Measurements from ENCODE around the gene SKAP1. TPM values are rescaled to one million over a fixed set of nuclear protein-coding genes. Genes with fewer than 3 reads are reported as not detected.
A peak's percentile ranks its signal among the peaks of the same experiment; 100 is the strongest.

SKAP1 gene
- total RNA-seq, 1 donor from 2014 or later = not detected

DNA sequence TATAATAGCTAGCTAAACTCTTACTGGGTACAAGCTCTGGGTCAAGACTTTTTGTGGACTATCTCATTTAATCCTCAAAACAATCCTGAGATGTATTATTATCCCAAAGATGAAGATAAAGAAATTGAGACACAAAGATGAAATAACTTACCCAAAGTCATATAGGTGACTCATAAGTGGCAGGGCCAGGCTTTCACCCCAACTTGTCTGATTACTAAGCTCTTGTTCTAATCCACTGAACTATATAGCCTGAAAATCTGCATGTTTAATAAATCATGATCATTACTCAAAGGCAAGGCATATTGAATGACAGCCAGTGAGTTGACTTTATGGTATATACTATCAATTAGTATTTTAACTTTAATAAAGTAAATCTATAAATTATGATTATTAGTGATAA is 77.4 kb downstream of the SKAP1 start:
- no peaks in the 10 kb centered on the region for H3K9me3 ChIP-seq (ENCODE audit: low read depth)
- no peak overlapping the region for H3K27ac ChIP-seq
- H4K20me1 ChIP-seq (ENCODE audit: low read depth) = no peaks in the 10 kb centered on the region
- H3K36me3 Mint-ChIP-seq = no peaks in the 10 kb centered on the region
- H3K36me3 ChIP-seq = no peaks in the 10 kb centered on the region
- DNase-seq (ENCODE audit: low spot score) = no peak
- no peak for TF ChIP-seq EZH2 (IDR thresholded peaks at IDR 0.05)
- no peak for TF ChIP-seq EZH2phosphoT487 (IDR thresholded peaks at IDR 0.05)
- TF ChIP-seq, protein P1, sequence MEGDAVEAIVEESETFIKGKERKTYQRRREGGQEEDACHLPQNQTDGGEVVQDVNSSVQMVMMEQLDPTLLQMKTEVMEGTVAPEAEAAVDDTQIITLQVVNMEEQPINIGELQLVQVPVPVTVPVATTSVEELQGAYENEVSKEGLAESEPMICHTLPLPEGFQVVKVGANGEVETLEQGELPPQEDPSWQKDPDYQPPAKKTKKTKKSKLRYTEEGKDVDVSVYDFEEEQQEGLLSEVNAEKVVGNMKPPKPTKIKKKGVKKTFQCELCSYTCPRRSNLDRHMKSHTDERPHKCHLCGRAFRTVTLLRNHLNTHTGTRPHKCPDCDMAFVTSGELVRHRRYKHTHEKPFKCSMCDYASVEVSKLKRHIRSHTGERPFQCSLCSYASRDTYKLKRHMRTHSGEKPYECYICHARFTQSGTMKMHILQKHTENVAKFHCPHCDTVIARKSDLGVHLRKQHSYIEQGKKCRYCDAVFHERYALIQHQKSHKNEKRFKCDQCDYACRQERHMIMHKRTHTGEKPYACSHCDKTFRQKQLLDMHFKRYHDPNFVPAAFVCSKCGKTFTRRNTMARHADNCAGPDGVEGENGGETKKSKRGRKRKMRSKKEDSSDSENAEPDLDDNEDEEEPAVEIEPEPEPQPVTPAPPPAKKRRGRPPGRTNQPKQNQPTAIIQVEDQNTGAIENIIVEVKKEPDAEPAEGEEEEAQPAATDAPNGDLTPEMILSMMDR (IDR thresholded peaks at IDR 0.05) = no peak
- no peak overlapping the region for H3K4me3 ChIP-seq
- H3K4me1 ChIP-seq = no peaks in the 10 kb centered on the region
- H3K4me1 Mint-ChIP-seq = no peaks in the 10 kb centered on the region
- H2AFZ ChIP-seq (replicated peaks) = no peak overlapping the region
- no peaks in the 10 kb centered on the region for H3F3A ChIP-seq (ENCODE audit: low read depth)
- peaks cover 7% of the 10 kb centered on the region for H3K27me3 Mint-ChIP-seq (ENCODE audit: insufficient read depth, low read depth)
- no peaks in the 10 kb centered on the region for H3K9me3 Mint-ChIP-seq
- H3K4me3 Mint-ChIP-seq = no peak overlapping the region
- H3K27me3 ChIP-seq = peaks cover 97% of the 10 kb centered on the region
- H3K9ac ChIP-seq = no peak overlapping the region
- H3K27ac Mint-ChIP-seq = no peak overlapping the region
- H3K4me2 ChIP-seq = no peak overlapping the region
- no peaks in the 10 kb centered on the region for H3K79me2 ChIP-seq (ENCODE audit: low read depth)

DNA sequence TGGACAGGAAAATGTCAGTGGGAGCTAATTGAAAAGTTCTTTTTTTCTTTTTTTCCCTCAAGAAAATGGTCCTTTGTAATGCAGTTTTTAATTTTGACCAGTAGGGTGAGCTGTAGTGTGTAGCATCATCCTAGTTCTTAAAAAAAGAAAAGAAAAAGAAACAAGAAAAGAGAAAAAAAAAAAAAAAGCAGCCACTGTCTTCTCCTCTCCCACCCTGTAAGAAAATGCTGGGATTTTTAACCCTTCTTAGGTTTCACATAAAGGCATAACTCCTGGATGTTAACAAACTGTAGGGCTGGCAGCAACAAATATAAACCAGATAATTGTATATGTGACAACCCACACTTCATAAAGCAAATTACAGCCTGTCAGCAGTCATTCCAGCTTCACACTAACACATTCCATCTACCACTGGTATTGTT is 78.1 kb downstream of the SKAP1 start:
- Histone ChIP-seq H3K4me2 (no peak overlapping the region), H3K27me3 (peaks cover 97% of the 10 kb centered on the region), H3K4me1 (no peaks in the 10 kb centered on the region), H3K9ac (no peak overlapping the region), H3K79me2 (ENCODE audit: low read depth) (no peaks in the 10 kb centered on the region), H4K20me1 (ENCODE audit: low read depth) (no peaks in the 10 kb centered on the region), H3K4me3 (no peak overlapping the region), H3K36me3 (no peaks in the 10 kb centered on the region), H2AFZ (replicated peaks) (no peak overlapping the region), H3K27ac (no peak overlapping the region), H3F3A (ENCODE audit: low read depth) (no peaks in the 10 kb centered on the region), H3K9me3 (ENCODE audit: low read depth) (no peaks in the 10 kb centered on the region)
- no peaks in the 10 kb centered on the region for H3K9me3 Mint-ChIP-seq
- H3K4me1 Mint-ChIP-seq = no peaks in the 10 kb centered on the region
- H3K4me3 Mint-ChIP-seq = no peak overlapping the region
- H3K36me3 Mint-ChIP-seq = no peaks in the 10 kb centered on the region
- no peak for TF ChIP-seq EZH2phosphoT487 (IDR thresholded peaks at IDR 0.05)
- TF ChIP-seq, protein P1 (IDR thresholded peaks at IDR 0.05) = peak; percentile 75
- TF ChIP-seq EZH2 (IDR thresholded peaks at IDR 0.05) = peak; percentile 57
- H3K27me3 Mint-ChIP-seq (ENCODE audit: insufficient read depth, low read depth) = peaks cover 7% of the 10 kb centered on the region
- peak; percentile 34 for DNase-seq (ENCODE audit: low spot score)
- H3K27ac Mint-ChIP-seq = no peak overlapping the region

- Mint-ChIP-seq H3K4me1 (no peaks in the 10 kb centered on the region), H3K27me3 (ENCODE audit: insufficient read depth, low read depth) (peaks cover 7% of the 10 kb centered on the region), H3K9me3 (no peaks in the 10 kb centered on the region), H3K4me3 (no peak overlapping the region), H3K36me3 (no peaks in the 10 kb centered on the region), H3K27ac (no peak overlapping the region)
- H3K4me2 ChIP-seq = no peak overlapping the region
- H2AFZ ChIP-seq (replicated peaks) = no peak overlapping the region
- no peaks in the 10 kb centered on the region for H3K4me1 ChIP-seq
- no peak overlapping the region for H3K4me3 ChIP-seq
- no peak for TF ChIP-seq EZH2 (IDR thresholded peaks at IDR 0.05)
- TF ChIP-seq, protein P1 (IDR thresholded peaks at IDR 0.05) = no peak
- no peak for TF ChIP-seq EZH2phosphoT487 (IDR thresholded peaks at IDR 0.05)
- no peak overlapping the region for H3K27ac ChIP-seq
- peaks cover 75% of the 10 kb centered on the region for H3K27me3 ChIP-seq
- no peaks in the 10 kb centered on the region for H3K79me2 ChIP-seq (ENCODE audit: low read depth)
- no peak overlapping the region for H3K9ac ChIP-seq
- no peaks in the 10 kb centered on the region for H3K36me3 ChIP-seq
- no peaks in the 10 kb centered on the region for H4K20me1 ChIP-seq (ENCODE audit: low read depth)
- no peaks in the 10 kb centered on the region for H3K9me3 ChIP-seq (ENCODE audit: low read depth)
- H3F3A ChIP-seq (ENCODE audit: low read depth) = no peaks in the 10 kb centered on the region
- no peak for DNase-seq (ENCODE audit: low spot score)
These were observed 81.7 kb downstream of the SKAP1 start for GRCh38 chr17:48348352-48348751.
